Endodermal cell (in vitro differentiated cells): Measurements from ENCODE around the gene TACC3. TPM values are rescaled to one million over a fixed set of nuclear protein-coding genes. Genes with fewer than 3 reads are reported as not detected.

Source experiments
- DNase-seq: peaks from one replicate; pipeline ENCODE4 v3.0.0-alpha.2; 2017
- H3K27ac ChIP-seq: 2 replicates; pipeline ENCODE4 v1.5.1; 2013; ENCODE audit warnings: mild to moderate bottlenecking, low read depth, low read length, moderate library complexity
- H3K27me3 ChIP-seq: 2 replicates; pipeline ENCODE4 v1.6.1; 2013; ENCODE audit warnings: mild to moderate bottlenecking, low read length, moderate library complexity; ENCODE audit not compliant: insufficient read depth, control insufficient read depth, poor library complexity, severe bottlenecking
- H3K36me3 ChIP-seq: 2 replicates; pipeline ENCODE4 v1.7.0; 2013; ENCODE audit warnings: mild to moderate bottlenecking, low read length, moderate library complexity; ENCODE audit not compliant: control insufficient read depth, insufficient read depth
- H3K4me1 ChIP-seq: one replicate; pipeline ENCODE4 v1.7.0; 2013; ENCODE audit warnings: low read length; ENCODE audit not compliant: control insufficient read depth, insufficient read depth
- H3K4me3 ChIP-seq: 2 replicates; pipeline ENCODE4 v1.5.1; 2013; ENCODE audit warnings: mild to moderate bottlenecking, low read length, moderate library complexity
- H3K9ac ChIP-seq: 2 replicates; pipeline ENCODE4 v1.6.1; 2013; ENCODE audit warnings: mild to moderate bottlenecking, low read length, moderate library complexity; ENCODE audit not compliant: poor library complexity, severe bottlenecking; ENCODE audit errors: extremely low read depth
- H3K9me3 ChIP-seq: 2 replicates; pipeline ENCODE4 v1.6.1; 2013; ENCODE audit warnings: mild to moderate bottlenecking, low read length, moderate library complexity; ENCODE audit not compliant: control insufficient read depth
- H3K27ac Mint-ChIP-seq: 2 replicates; pipeline ENCODE4 v1.8.0; 2020; ENCODE audit warnings: mixed read lengths
- H3K27me3 Mint-ChIP-seq: 2 replicates; pipeline ENCODE4 v1.8.0; 2021; ENCODE audit warnings: mild to moderate bottlenecking, mixed read lengths; ENCODE audit not compliant: insufficient read depth
- H3K36me3 Mint-ChIP-seq: 2 replicates; pipeline ENCODE4 v1.8.0; 2020; ENCODE audit warnings: low read depth, mixed read lengths
- H3K4me1 Mint-ChIP-seq: 2 replicates; pipeline ENCODE4 v1.8.0; 2020; ENCODE audit warnings: mixed read lengths
- H3K4me3 Mint-ChIP-seq: 2 replicates; pipeline ENCODE4 v1.8.0; 2020; ENCODE audit warnings: mild to moderate bottlenecking, moderate library complexity, mixed read lengths
- H3K9me3 Mint-ChIP-seq: 2 replicates; pipeline ENCODE4 v1.8.0; 2020; ENCODE audit warnings: mild to moderate bottlenecking, mixed read lengths
- WGBS, 2 experiments: methylation state at CpG; one replicate each; pipeline versions ENCODE4 v1.1.5 to v1.1.7; 2013; ENCODE audit warnings: missing lambda C conversion rate in 2 of 2, mixed read lengths in 1 of 2; ENCODE audit not compliant: insufficient coverage in 1 of 2, insufficient read length in 1 of 2; 5-methylcytosine and 5-hydroxymethylcytosine counted together
- total RNA-seq, 2 donors: library from RNA; stranded (reverse); fragmentation: NEBNext Ultra II Directional in 1 of 2; extraction: Animal tissue kit (Norgen Biotek cat#: 25700) in 1 of 2; gene quantifications; 2 replicates in 1 of 2; 3 replicates in 1 of 2; pipeline ENCODE4 v1.2.1, GENCODE V29; 2021
- TF ChIP-seq, protein P1 (sequence below): fragments of 200-600 bp; sonication (generic); conservative IDR thresholded peaks from 2 replicates; pipeline ENCODE4 v1.5.0; 2021; ENCODE audit warnings: antibody characterized with exemption, mild to moderate bottlenecking

Gene TACC3
- total RNA-seq, 2 donors from 2014 or later: 113 to 182 TPM

GRCh38 chr4:1721666-1722550 is 587 bp downstream of the TACC3 start:
- Histone ChIP-seq H3K9ac (peak overlapping the region; percentile 64), H3K27ac (no peak overlapping the region)
- 3 to 4% methylated on average over 24 to 59 of the region's 61 CpGs for WGBS, 2 experiments

GRCh38 chr4:1722551-1723118 is 1.3 kb downstream of the TACC3 start:
- Mint-ChIP-seq H3K9me3 (no peaks in the 10 kb centered on the region), H3K27me3 (no peaks in the 10 kb centered on the region), H3K4me1 (peaks cover 30% of the 10 kb centered on the region), H3K36me3 (peaks cover 36% of the 10 kb centered on the region), H3K27ac (peak overlapping the region; percentile 94), H3K4me3 (peak overlapping the region; percentile 93)
- TF ChIP-seq, protein P1, sequence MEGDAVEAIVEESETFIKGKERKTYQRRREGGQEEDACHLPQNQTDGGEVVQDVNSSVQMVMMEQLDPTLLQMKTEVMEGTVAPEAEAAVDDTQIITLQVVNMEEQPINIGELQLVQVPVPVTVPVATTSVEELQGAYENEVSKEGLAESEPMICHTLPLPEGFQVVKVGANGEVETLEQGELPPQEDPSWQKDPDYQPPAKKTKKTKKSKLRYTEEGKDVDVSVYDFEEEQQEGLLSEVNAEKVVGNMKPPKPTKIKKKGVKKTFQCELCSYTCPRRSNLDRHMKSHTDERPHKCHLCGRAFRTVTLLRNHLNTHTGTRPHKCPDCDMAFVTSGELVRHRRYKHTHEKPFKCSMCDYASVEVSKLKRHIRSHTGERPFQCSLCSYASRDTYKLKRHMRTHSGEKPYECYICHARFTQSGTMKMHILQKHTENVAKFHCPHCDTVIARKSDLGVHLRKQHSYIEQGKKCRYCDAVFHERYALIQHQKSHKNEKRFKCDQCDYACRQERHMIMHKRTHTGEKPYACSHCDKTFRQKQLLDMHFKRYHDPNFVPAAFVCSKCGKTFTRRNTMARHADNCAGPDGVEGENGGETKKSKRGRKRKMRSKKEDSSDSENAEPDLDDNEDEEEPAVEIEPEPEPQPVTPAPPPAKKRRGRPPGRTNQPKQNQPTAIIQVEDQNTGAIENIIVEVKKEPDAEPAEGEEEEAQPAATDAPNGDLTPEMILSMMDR: no peak
- Histone ChIP-seq H3K27ac (no peak overlapping the region), H3K27me3 (no peaks in the 10 kb centered on the region), H3K9ac (peak overlapping the region; percentile 64), H3K36me3 (peaks cover 49% of the 10 kb centered on the region), H3K4me3 (peak overlapping the region; percentile 79), H3K4me1 (peaks cover 3% of the 10 kb centered on the region), H3K9me3 (no peaks in the 10 kb centered on the region)
- WGBS, 2 experiments: 68 to 71% methylated on average over 9 to 18 of the region's 18 CpGs
- no peak for DNase-seq

More at GRCh38 chr4:1721666-1722550, 587 bp downstream of the TACC3 start:
- Mint-ChIP-seq H3K9me3 (no peaks in the 10 kb centered on the region), H3K27ac (peak overlapping the region; percentile 94), H3K36me3 (peaks cover 33% of the 10 kb centered on the region), H3K4me1 (peaks cover 30% of the 10 kb centered on the region), H3K27me3 (no peaks in the 10 kb centered on the region), H3K4me3 (peak overlapping the region; percentile 93)
- Histone ChIP-seq H3K9me3 (no peaks in the 10 kb centered on the region), H3K4me3 (peak overlapping the region; percentile 79), H3K27me3 (no peaks in the 10 kb centered on the region), H3K36me3 (peaks cover 42% of the 10 kb centered on the region), H3K4me1 (peaks cover 3% of the 10 kb centered on the region)
- DNase-seq: peak; percentile 58
- TF ChIP-seq, protein P1: no peak

GRCh38 chr4:1723131-1723801 is 1.9 kb downstream of the TACC3 start:
- WGBS, 2 experiments: 91 to 92% methylated on average over 11 to 12 of the region's 12 CpGs
- no peak for DNase-seq
- TF ChIP-seq, protein P1: no peak
- Histone ChIP-seq H3K4me1 (peaks cover 3% of the 10 kb centered on the region), H3K9me3 (no peaks in the 10 kb centered on the region), H3K9ac (no peak overlapping the region), H3K27ac (no peak overlapping the region), H3K36me3 (peaks cover 50% of the 10 kb centered on the region), H3K4me3 (peak overlapping the region; percentile 79), H3K27me3 (no peaks in the 10 kb centered on the region)
- H3K27me3 Mint-ChIP-seq: no peaks in the 10 kb centered on the region
- H3K27ac Mint-ChIP-seq: peak overlapping the region; percentile 70
- H3K36me3 Mint-ChIP-seq: peaks cover 38% of the 10 kb centered on the region
- peak overlapping the region; percentile 93 for H3K4me3 Mint-ChIP-seq
- no peaks in the 10 kb centered on the region for H3K9me3 Mint-ChIP-seq
- H3K4me1 Mint-ChIP-seq: peaks cover 30% of the 10 kb centered on the region
